ENCODE data around the gene NAPSA. TPM values are rescaled to one million over a fixed set of nuclear protein-coding genes. Genes with fewer than 3 reads are reported as not detected.

The NAPSA gene
- total RNA-seq, 2 donors from 2014 or later: 0.31 TPM; not detected in 1

GRCh38 chr19:50320596-50320995 is 44.8 kb downstream of the NAPSA start:
- no peaks in the 10 kb centered on the region for H3K9me3 ChIP-seq
- H3K27ac ChIP-seq: no peak overlapping the region
- H3K27me3 ChIP-seq: no peaks in the 10 kb centered on the region
- peaks cover 0 to 11% of the 10 kb centered on the region in 2 donors for H3K4me1 ChIP-seq
- DNase-seq (ENCODE audit: low spot score): no peak
- TF ChIP-seq, protein P1, sequence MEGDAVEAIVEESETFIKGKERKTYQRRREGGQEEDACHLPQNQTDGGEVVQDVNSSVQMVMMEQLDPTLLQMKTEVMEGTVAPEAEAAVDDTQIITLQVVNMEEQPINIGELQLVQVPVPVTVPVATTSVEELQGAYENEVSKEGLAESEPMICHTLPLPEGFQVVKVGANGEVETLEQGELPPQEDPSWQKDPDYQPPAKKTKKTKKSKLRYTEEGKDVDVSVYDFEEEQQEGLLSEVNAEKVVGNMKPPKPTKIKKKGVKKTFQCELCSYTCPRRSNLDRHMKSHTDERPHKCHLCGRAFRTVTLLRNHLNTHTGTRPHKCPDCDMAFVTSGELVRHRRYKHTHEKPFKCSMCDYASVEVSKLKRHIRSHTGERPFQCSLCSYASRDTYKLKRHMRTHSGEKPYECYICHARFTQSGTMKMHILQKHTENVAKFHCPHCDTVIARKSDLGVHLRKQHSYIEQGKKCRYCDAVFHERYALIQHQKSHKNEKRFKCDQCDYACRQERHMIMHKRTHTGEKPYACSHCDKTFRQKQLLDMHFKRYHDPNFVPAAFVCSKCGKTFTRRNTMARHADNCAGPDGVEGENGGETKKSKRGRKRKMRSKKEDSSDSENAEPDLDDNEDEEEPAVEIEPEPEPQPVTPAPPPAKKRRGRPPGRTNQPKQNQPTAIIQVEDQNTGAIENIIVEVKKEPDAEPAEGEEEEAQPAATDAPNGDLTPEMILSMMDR (IDR thresholded peaks at IDR 0.05): no peak
- H3K4me3 ChIP-seq: no peak overlapping the region
- no peaks in the 10 kb centered on the region for H3K36me3 ChIP-seq

DNA sequence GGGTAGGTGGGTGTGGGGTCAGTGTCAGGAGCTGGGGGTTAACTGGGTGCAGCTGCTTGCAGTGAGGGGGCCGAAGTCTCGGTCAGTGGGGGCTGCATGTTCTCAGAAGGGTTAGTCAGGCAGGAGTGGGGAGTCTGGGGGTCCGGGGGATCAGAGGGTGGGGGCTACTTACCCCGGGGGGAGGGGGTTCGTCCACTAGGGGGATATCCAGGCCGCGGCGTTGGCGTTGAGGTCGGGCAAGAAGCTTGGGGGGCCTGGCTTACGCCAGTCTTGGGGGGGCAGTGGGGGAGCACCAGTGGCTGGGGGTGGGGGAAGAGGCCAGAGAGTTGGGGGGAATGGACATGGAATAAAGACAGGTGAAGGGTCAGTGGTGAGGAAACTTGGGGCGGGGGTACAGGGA is 45.4 kb downstream of the NAPSA start:
- TF ChIP-seq, protein P1 (IDR thresholded peaks at IDR 0.05): no peak
- peaks cover 0 to 4% of the 10 kb centered on the region in 2 donors for H3K27me3 ChIP-seq

DNA sequence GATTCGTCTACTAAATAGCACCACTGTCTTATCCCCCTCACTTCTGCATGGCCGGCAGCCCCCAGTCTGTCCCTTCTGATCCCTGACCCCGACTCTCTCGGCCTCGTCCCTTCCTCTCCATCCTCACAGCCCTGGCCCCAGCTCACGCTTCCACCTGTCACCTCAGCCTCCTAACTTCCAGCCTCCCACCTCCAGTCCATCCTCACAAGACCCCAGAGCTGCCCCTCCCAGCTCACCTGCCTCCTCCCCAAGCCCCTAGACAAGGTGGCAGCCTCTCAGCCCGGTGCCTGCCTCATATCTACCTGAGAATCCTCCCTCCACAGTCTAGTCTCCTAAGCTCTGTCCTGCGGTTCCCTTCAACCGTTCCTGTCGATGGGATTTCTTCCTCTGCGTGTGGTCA is 46.3 kb downstream of the NAPSA start:
- Histone ChIP-seq H3K36me3 (no peaks in the 10 kb centered on the region), H3K4me1 (peaks cover 0 to 5% of the 10 kb centered on the region in 2 donors), H3K9me3 (no peaks in the 10 kb centered on the region), H3K27ac (no peak overlapping the region), H3K4me3 (no peak overlapping the region), H3K27me3 (peaks cover 4 to 13% of the 10 kb centered on the region in 2 donors)
- no peak for DNase-seq (ENCODE audit: low spot score)
- TF ChIP-seq, protein P1 (IDR thresholded peaks at IDR 0.05): no peak

More for the DNA sequence above, 45.4 kb downstream of the NAPSA start:
- Histone ChIP-seq H3K4me1 (peaks cover 0 to 8% of the 10 kb centered on the region in 2 donors), H3K4me3 (no peak overlapping the region), H3K36me3 (no peaks in the 10 kb centered on the region), H3K27ac (no peak overlapping the region), H3K9me3 (no peaks in the 10 kb centered on the region)
- no peak for DNase-seq (ENCODE audit: low spot score)

- no peak for DNase-seq (ENCODE audit: low spot score)
- Histone ChIP-seq H3K27me3 (peaks cover 9 to 17% of the 10 kb centered on the region in 2 donors), H3K36me3 (no peaks in the 10 kb centered on the region), H3K4me1 (peaks cover 0 to 9% of the 10 kb centered on the region in 2 donors), H3K4me3 (no peak overlapping the region), H3K9me3 (no peaks in the 10 kb centered on the region), H3K27ac (no peak overlapping the region)
- TF ChIP-seq, protein P1 (IDR thresholded peaks at IDR 0.05): no peak
Observed at GRCh38 chr19:50318438-50318837, 47.0 kb downstream of the NAPSA start.

- DNase-seq (ENCODE audit: low spot score): no peak
- no peak overlapping the region for H3K4me3 ChIP-seq
- TF ChIP-seq, protein P1 (IDR thresholded peaks at IDR 0.05): no peak
- no peaks in the 10 kb centered on the region for H3K9me3 ChIP-seq
- no peak overlapping the region for H3K27ac ChIP-seq
- peaks cover 9 to 28% of the 10 kb centered on the region in 2 donors for H3K27me3 ChIP-seq
- no peaks in the 10 kb centered on the region for H3K36me3 ChIP-seq
- H3K4me1 ChIP-seq: peaks cover 0 to 16% of the 10 kb centered on the region in 2 donors
Observed at GRCh38 chr19:50317115-50317514, 48.3 kb downstream of the NAPSA start.
